NK-92 treated with Interleukin-12 subunit alpha and Interleukin-12 subunit beta, amount 100 ng/mL, for 24 hours (cell line): ENCODE data around the gene FRMD8.

ENCODE experiments used
- DNase-seq: peaks from one replicate; lab custom pipeline; 2025; lab: John Stamatoyannopoulos, UW

The FRMD8 gene

DNA sequence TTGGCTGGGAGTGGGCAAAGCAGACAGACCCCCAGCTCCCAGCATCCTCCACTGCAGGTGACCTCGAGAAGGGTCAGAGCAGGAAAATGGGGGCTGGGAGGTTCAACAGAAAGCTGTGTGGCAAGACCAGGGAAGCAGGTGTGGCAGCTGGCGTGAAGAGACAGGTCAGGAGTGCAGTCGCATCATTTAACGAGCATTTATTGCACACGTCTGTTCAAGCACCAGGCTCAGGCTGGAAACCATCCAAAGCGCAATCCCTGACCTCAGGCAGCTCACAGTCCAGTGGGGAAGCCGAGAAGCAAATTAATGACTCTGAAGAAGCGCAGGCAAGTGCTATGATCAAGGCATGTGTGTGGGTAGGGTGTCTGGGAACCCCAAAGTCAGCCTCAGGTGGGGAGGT is 11.4 kb upstream of the FRMD8 start:
- DNase-seq = no peak

DNA sequence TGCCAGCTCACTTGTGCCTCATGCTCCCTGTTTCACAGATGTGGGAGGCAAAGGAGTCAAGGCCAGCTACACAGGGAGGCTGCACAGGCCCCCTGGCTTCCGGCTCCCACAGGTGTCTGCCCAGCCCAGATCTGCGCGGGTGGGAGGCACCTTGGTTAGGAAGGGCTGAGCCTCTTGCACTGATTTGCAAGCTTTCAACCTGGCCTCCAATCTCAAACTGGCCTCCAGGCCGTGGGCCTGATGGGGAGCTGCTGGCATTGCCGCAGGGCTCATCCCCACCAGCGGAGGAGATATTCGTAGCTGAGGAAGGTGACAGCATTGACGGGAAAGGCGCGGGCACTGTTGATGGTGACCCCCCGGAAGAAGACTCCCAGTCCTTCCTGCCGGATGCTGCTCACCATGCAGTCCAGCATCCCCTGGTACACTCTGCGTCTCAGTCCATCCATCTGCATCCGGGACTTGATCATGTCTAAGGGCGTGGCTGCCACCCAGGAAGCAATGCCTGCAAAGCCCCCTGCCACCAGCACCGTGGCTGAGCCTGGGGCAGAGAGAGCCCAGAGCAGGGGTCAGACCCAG is 10.2 kb upstream of the FRMD8 start:
- DNase-seq = no peak

DNA sequence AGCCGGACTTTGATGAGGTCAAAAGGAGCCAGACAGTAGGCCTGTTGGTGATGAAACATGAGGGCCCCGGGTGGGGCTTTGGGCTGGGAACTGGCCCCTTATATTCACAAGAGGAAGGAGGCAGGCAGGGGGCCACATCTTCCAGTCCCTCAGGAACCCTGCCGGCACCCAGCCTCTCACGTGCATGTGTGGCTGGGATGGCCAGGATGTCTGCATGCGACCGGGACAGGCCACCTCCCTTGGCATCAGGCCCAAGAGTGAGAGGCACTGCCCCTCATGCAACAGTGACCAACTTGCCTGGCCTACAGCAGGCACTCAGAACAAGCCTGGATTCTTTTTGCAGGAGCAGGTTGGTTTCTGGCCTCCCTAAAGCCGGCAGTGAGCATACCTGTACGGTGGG is 9.4 kb upstream of the FRMD8 start:
- no peak for DNase-seq

DNA sequence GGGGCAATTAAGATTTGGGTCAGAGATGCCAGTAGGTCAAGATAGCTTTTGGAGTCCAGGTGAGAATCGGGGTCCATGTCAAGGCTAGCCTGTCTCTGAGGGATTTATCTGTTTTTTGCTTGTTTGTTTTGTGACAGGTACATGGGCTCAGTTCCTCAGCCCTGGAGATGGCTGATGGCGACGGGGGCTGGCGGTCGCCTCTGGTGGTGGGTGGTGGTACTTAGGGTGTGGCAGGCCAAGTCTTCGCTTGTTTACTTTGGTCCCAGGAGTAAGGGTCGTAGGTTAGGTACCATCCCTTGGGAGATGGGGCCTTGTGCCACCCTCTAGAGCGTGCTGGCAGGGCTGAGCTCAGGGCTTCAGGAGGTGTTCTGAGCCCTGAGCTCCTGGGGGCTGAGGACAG is 8.7 kb upstream of the FRMD8 start:
- DNase-seq = no peak

DNA sequence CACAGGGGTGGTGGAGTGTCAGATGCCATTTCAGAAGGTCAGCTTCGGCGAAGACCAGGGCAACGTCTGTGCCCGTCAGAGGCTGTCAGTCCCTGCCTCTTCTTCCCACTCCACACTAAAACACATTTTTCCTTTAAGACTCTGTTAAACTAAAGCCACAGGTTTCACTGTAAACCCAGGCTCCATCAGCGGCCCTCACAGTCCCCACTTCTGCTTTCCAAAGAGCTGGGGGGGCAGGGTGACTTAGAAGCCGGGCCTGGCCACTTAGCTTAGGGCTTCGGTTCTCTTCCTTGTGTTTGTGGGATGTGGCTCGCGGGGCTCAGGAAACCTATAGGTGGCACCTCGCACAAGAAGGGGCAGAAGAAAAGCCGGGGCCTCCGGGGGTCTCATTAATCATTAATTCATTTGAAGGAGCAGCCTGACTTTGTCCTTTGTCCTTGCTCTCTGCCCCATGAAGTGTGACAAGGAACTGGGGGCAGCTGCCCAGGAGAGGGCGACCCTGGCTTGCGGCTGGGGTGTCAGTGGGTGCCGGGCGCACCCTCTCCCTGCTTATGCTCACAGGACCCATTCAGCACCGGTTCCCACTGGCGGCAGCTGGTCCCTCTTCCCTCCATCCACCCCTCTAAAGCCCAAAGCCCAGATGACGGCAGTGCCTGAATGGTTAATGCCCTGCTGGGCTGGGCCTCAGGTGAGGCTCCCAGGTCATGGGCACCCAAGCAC is 8.1 kb upstream of the FRMD8 start:
- DNase-seq = no peak

DNA sequence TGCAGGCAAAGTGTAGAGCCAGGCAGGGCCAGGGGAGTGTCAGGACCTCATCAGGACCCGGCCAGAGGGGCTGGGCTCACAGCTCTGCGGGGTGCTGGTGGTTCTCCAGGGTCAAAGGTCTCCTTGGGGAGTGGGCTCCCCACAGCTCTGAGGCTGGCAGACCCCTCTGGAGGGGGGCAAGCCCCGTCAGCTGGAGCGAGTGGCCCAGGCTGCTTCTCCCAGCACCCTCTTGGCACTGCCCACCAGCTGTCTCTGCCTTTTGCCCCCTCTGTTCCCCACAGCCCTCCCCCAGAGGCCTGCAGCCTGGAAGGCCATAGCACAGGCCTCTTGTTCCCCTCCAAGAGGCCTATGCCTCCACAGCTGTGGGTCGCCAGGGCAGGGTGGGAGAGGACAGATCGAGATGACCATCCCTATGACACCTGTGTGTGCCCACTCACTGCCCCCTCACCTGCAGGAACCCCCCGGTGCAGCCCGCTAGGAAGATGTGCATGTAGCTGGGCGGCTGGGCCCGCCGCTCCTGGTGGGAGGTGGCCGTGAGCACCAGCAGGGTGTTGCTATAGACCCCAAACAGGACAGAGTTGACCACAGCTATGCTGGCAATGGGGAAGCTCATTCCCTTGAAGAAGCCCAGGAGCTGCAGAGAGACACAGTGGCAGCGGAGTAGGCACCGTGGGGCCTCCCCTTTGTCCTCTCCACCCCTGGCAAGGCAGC is 7.4 kb upstream of the FRMD8 start:
- DNase-seq = no peak

DNA sequence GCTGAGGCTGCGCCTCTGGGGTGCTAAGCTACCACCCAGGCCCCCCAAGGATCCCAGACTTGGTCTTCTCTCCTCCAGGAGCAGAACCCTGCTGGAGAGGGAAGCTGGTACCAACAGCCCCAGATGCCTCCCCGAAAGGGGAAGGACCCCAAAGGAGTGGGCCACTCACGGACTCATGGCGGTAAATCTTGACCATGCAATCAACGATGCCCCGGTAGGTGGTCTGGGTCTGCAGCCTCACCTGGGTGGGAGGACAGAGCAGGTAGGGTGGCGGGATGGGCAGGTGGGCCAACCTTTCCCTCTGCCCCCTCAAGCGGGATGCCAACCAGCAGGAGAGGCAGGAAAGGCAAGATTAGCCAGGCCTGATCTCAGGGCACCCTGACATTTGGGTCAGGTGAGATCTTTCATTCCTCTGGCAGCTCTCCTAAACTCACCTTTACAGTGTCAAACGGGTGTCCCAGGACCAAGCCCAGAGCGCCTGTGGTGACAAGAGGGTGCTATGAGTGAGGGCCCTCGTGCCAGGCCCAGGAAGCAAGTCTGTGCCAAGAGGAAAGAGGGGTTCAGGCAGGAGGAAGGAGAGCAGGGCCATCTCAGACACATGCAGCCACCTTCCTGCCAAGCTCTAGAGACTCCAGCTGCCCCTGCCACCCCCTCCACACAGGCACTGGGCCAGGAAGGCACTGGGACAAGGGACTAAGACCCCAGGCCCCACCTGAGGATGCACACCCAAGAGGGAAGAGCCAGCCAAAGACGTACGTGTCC is 6.6 kb upstream of the FRMD8 start:
- no peak for DNase-seq

DNA sequence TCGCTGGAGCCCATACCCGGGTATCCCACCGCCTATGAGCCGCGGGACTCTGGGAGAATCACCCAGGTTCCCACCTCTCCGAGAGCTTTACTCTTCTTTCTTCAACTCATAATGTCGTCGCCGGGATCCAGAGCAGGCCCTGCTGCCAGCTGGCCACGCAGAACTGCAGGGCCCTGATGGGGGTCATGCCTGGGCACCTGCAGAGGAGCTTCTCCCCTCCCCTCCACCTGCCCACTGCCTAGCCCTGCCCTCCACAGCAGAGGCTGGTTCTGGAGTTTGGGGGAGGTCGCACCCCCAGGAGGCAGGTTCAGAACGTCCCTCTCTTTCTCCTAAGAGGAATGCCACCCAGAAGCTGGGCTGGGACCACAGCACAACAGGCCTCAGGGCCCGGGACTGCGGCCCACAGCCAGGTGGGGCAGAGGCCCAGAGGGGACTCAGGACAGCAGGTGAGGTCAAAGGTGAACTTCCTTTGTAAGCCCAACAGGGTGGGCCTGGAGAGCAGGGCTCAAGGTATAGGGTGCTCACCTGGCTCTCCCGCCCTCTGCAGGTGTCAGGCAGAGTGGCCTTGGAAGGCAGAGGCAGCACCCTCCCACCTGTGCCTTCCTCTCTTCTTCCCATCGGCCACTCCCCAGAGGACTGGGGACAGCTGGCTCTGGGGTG is 5.8 kb upstream of the FRMD8 start:
- DNase-seq = no peak

DNA sequence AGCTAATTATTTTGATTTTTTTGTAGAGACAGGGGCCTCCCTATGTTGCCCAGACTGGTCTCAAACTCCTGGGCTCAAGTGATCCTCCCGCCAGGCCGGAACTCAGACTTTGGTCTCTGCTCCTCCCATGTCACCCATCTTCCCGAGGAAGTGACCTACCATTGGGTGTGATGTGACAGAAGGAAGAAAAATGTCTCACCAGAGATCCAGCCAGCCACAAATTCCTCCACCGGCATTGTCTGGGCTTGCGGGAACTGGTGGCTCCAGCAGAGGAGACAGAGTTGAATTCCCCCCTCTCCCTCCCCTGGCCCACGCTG is 4.8 kb upstream of the FRMD8 start:
- DNase-seq = no peak

DNA sequence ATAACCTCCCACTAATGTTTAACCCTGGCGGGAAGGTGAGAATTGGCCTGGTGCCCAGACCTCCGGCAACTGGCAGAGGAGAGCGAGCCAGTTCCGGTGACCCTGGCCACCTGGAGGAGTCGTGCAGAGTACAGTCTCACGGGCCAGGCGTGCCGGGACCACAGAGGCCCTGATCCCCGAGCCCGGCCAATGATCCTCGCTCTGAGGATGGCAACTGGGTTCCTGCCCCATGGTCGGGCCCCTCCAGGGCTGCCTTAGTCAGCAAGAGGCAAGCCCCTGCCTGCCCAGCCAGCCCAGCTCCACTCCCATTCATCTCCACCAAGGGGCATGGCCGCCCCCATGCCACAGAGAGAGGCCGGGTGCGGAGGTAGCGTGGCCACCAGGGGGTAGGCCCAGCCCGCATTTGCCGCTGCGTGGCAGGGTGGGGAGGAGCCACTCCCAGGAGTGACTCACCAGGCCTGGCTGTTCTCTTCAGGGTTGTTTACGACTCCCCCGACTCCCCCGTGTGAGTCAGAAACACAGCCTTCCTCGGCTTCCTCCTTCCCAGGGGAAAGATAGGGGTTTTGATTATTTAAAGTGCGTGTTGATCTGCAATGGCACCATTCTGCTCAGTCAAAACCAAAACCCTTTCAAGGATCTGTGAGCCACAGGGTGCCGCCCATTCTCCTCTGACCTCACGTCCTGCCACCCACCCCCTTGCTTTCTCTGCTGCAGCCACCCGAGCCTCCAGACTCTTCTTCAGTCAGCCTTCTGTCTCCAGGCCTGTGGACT is 4.2 kb upstream of the FRMD8 start, which contains the start of gene SLC25A45:
TSS of gene SLC25A45 (minus strand) at position 614 of the 771 bp plus-strand sequence. CDS start 695 bp downstream, outside the sequence.
- DNase-seq = peak; percentile 88

DNA sequence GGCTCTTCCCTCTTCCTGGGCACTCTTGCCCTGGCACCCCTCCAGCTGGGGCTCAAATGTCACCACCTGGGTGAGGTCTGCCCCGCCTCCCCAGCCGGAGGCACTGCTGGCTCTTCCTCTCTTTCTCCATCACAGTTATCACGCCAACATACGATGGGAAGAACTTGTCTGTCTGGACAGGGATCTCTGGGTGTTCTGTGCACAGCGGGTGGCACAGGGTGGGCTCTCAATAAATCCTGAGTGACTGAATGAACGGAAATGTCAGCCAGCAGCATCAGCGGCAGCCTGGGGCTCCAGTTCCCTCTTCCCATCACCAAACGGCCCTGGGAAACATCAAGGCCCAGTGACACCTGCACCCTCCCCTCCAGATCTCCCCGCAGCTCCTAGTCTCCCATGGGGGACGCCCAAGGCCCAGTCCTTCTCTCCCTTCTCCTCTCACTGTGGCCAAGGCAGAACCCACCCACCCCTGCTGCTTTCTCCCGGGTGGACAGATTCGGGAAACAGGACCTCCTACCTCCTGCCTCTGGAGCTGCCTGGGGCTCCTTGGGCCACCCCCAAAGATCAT is 3.6 kb upstream of the FRMD8 start:
- DNase-seq = no peak

DNA sequence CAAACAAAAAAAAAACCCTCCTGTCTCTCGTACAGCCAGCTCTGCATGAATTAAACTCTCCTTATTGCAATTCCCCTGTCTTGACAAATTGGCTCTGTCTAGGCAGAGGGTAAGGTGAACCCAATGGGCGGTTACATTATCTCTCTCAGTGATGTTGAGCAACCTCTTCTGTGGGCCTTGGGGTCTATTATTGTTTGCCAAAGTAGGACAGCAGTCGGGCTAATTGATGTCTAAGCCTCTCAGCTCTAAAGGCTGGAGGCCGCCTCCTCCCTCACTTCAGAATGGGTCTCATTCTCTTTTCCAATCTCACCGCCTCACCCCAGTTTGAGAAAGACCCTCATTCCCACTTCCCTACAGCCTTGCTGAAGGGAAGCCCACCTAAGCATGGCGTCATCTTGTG is 2.7 kb upstream of the FRMD8 start:
- DNase-seq = no peak

DNA sequence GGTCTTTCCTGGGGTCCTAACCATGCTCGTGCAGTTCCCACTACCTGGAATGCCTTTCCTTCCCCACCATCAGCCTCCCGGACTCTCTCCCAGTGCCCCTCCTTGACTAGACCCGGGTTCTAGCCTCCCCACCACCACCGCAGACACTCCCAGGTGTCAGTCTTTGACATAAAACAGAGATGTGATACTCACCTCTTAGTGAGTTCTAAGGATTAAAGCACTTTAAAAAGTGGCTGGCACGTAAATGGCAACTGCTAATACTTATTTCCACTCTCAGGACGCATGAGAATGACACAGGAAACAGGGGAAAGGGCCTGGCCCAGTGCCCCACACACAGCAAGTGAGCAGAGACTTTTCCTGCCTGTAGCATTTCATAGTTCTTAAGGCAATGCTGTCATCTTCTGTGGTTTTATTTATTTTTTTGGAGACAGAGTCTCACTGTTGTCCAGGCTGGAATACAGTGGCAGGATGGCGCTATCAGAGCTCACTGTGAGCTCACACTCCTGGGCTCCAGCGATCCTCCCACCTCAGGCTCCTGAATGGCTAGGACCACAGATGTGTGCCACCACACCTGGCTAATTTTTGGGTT is 2.0 kb upstream of the FRMD8 start:
- no peak for DNase-seq

DNA sequence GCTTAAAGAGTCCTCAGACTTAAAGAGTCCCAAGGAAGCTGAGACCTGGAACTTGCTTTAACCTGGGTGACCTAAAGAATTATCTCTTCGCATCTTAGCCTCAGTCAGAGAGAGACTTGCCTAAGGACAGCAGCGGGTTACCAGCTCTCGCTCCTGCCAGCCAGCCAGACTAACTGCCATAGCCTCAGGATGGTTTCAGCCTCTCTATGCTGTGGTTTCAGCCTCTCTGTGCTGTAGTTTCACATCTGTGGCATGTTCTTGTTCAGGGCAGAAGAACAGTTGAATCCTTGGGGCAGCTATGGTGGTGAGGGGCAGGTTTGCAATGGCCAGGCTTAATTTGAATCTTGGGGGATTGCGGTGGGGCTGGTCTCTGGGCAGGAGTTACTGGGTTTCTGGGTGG is 2.3 kb downstream of the FRMD8 start:
- DNase-seq = no peak

DNA sequence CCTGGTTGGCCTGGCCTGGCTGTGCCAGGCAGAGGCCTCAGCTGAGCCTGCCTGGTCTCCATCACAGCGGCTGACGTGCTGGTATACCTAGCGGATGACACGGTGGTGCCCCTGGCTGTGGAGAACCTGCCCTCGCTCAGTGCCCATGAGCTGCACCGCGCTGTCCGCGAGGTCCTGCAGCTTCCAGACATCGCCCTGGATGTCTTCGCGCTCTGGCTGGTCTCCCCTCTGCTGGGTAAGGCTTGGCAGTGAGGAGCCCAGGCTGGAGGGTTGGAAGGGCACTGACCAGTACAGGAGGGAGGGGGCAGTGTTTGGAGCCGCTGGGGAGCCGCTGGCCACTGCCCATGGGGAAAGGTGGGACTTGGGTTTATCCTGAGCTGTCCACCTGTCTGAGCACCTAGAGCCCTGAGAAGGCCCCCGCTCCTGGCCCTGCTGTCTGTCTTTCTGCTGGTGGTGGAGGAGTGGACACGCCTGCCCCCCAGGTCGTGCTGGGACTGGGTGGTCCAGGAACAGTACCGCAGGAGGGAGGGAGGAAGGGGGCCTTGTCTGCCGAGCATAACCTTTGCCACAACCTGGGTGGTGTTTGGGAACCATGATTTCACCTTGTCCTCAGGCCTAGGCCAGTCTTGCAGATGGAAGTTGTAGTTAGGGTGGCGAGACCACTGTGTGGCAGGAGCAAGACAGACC is 3.0 kb downstream of the FRMD8 start:
- no peak for DNase-seq

DNA sequence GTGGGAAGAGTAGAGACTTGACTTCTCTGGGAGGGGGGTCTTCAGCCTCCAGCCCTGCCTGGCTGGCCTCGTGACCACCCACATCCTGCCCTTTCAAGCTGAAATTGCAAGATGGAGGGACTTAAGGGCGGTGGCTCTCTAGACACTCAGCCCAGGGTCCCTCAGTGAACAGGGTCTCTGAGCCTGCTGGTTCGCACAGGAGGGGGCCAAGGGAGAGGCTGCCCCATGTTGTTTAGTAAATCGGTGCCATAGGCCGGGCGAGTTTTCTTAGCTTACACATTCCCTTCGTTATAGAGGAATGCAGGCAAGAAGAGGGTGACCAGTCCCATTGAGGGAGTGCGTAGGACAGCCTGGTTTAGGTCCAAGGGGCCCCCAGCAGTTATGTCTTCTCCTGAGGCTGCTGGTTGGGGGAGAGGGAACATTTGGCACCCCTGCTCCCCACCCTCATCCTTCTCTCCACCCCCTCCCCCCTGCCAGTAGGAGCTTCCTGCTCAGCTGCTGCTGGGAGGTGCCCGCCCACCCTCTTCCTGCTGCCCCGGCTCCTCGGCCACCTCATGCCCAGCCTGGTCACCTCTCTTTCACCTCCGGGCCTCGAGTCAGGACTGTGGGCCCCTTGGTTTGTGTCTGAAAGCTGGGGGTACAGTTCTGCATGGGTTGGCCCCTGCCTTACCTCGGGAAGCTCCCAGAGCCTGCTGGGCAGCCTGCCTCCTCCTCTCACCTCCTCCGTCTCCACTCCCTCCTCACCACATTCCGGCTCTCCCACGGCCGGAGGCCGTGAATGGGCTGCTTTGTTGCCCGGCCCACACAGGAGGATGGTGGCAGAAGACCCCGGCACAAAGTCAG is 3.9 kb downstream of the FRMD8 start:
- no peak for DNase-seq

DNA sequence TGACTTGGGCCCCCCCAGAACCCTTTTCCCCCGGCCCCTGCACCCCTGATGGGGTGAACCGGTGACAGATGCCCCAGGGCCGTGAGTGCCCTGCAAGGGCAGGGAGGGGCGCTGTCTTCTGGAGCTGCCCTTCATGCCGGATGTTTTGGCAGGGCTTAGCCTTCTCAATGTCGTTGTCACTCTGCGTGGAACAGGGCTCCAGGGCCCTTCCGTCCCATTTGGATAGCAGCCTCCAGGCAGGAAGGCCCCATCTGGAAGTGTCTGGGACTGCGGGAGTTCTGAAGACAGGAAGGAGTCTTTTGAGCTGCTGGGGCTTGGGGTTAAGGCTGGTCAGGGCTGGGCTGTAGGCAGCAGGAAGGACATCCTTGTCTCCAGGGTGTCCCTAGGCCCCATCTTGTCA is 4.6 kb downstream of the FRMD8 start:
- DNase-seq = no peak

DNA sequence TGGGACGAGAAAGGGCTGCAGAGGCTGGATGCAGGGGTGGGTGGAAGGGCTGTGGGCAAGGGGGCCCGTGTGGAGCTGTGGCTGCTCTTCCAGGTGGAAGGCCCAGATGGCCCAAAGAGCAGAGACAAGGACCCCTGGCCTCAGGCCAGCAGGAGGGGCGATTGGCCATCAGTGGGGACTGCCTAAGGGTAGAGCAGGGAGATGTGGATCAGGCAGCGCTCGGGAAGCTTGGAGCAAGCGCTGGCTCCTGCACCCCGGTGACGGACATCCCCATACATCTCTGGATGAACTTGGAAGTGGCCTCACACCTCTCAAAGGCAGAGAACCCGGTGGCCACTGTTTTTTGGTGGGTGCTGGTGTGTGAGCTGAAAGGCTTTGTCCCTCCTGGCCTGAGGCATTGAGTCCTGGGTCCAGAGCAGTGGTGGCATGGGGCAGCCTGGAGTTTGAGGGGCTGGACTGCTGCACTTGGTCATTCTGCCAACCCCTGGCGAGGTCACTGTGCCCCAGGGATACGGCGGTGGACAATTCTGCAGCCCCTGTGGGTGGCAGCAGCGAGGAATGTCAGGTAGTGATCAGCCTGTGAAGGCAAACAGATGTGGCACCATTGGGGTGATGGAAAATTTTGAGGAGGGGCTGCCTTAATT is 5.9 kb downstream of the FRMD8 start:
- DNase-seq = no peak

DNA sequence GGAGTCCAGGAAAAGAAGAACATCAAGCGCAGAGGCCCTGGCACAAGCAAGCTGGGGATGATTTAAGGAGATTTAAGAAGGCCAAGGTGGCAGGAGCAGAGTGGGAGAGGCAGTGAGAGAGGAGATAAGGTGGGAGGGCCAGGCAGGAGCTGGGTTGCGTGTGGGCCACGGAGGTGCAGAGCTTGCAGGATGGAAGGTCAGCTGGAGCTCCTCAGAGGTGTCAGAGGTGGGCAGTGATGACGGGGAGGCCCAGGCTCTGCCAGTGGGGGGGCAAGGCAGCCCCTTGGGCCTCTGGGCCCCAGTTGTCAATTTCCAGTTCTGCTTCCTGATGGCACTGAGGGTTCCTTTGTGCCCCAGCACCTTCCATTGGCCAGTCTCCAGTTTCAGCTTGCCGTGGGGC is 6.5 kb downstream of the FRMD8 start:
- DNase-seq = no peak
